Testis (tissue), 2 donors: Measurements from ENCODE around the gene NECTIN2.

Experiments used
- CTCF ChIP-seq, 3 experiments: fragments of 450-650 bp in 2 of 3; fragments of 200-600 bp in 1 of 3; sonication (generic) in 1 of 3; IDR thresholded peaks; one replicate each; pipeline ENCODE4 v1.5.1; 2016 to 2019; ENCODE audit warnings: antibody characterized with exemption in 3 of 3, mild to moderate bottlenecking in 2 of 3, moderate library complexity in 1 of 3
- POLR2A ChIP-seq: fragments of 450-650 bp; IDR thresholded peaks from one replicate; pipeline ENCODE4 v1.6.1; 2017; ENCODE audit warnings: antibody characterized with exemption, mild to moderate bottlenecking, moderate library complexity

- no peak for TF ChIP-seq CTCF (IDR thresholded peaks at IDR 0.05)
- TF ChIP-seq POLR2A = no peak
These were observed 20.6 kb downstream of the NECTIN2 start for GRCh38 chr19:44866664-44867063.
